ENCODE measurements around the gene SPATS2. TPM values are rescaled to one million over a fixed set of nuclear protein-coding genes. Genes with fewer than 3 reads are reported as not detected.
A peak's percentile ranks its signal among the peaks of the same experiment; 100 is the strongest.

SPATS2 gene
- total RNA-seq, 2 experiments from 2014 or later = 22.7 to 36.4 TPM

- BruUV-seq (replicated peaks) = no TSS peak
- no peaks in the 10 kb centered on the region for H3K9me2 ChIP-seq (ENCODE audit: insufficient read depth, low read length)
- intact Hi-C loops (cut with micrococcal nuclease; ENCODE audit: unreplicated experiment) = loop anchor here (5.0 kb wide), 1 partner anchor 157 kb away; the partner anchor contains the start of gene TUBA1A
- H3K79me2 ChIP-seq (ENCODE audit: insufficient read depth, low read depth, low read length) = no peaks in the 10 kb centered on the region
- no peaks in the 10 kb centered on the region for H4K20me1 ChIP-seq (ENCODE audit: insufficient read depth, low read length)
- no peak overlapping the region for H3K27ac ChIP-seq (ENCODE audit: low read depth, low read length, poor library complexity, severe bottlenecking)
- peak overlapping the region; percentile 54 for H3K4me2 ChIP-seq (ENCODE audit: low read length)
- H3K36me3 ChIP-seq (ENCODE audit: insufficient read depth, low read length) = no peaks in the 10 kb centered on the region
- H3K4me3 ChIP-seq (ENCODE audit: low read depth, low read length, poor library complexity, severe bottlenecking) = peak overlapping the region; percentile 13
- POLR2A ChIA-PET = interaction anchor here (0.7 kb wide), 1 partner anchor 41 kb away, joined by 3 read pairs; no protein-coding TSS in a partner anchor
- no peak overlapping the region for H2AFZ ChIP-seq (ENCODE audit: low read length)
- no peaks in the 10 kb centered on the region for H3K9me3 ChIP-seq (ENCODE audit: low read length)
- no peak for DNase-seq (ENCODE audit: low spot score)
- no peak for TF ChIP-seq EZH2phosphoT487 (IDR thresholded peaks at IDR 0.05; ENCODE audit: borderline replicate concordance, low read depth, low read length)
- no peak for TF ChIP-seq CTCF (conservative IDR thresholded peaks at IDR 0.05; ENCODE audit: low read length)
- CTCF ChIA-PET (ENCODE audit: unreplicated experiment) = no interaction called here
- H3K4me1 ChIP-seq (ENCODE audit: insufficient read depth, low read length, poor library complexity, severe bottlenecking) = peaks cover 55% of the 10 kb centered on the region
Measured at GRCh38 chr12:49344486-49345050, 22.7 kb upstream of the SPATS2 start.

GRCh38 chr12:49345051-49345824, 22.0 kb upstream of the SPATS2 start:
- Histone ChIP-seq H3K4me1 (ENCODE audit: insufficient read depth, low read length, poor library complexity, severe bottlenecking) (peaks cover 55% of the 10 kb centered on the region), H2AFZ (ENCODE audit: low read length) (peak overlapping the region; percentile 58; the same call in 1 of the 2 replicates), H3K36me3 (ENCODE audit: insufficient read depth, low read length) (no peaks in the 10 kb centered on the region), H3K9me3 (ENCODE audit: low read length) (no peaks in the 10 kb centered on the region), H3K4me3 (ENCODE audit: low read depth, low read length, poor library complexity, severe bottlenecking) (peak overlapping the region; percentile 63), H3K79me2 (ENCODE audit: insufficient read depth, low read depth, low read length) (no peaks in the 10 kb centered on the region), H3K27ac (ENCODE audit: low read depth, low read length, poor library complexity, severe bottlenecking) (no peak overlapping the region), H4K20me1 (ENCODE audit: insufficient read depth, low read length) (no peaks in the 10 kb centered on the region), H3K4me2 (ENCODE audit: low read length) (peak overlapping the region; percentile 88), H3K9me2 (ENCODE audit: insufficient read depth, low read length) (no peaks in the 10 kb centered on the region)
- TF ChIP-seq CTCF (conservative IDR thresholded peaks at IDR 0.05; ENCODE audit: low read length) (no peak), EZH2phosphoT487 (IDR thresholded peaks at IDR 0.05; ENCODE audit: borderline replicate concordance, low read depth, low read length) (no peak)
- peak; percentile 79 for DNase-seq (ENCODE audit: low spot score)
- ChIA-PET CTCF (ENCODE audit: unreplicated experiment) (no interaction called here), POLR2A (no interaction called here)
- intact Hi-C loops (cut with micrococcal nuclease; ENCODE audit: unreplicated experiment) = loop anchor here (5.0 kb wide), 1 partner anchor 158 kb away; the partner anchor contains the start of gene TUBA1A
- no TSS peak for BruUV-seq (replicated peaks)
